IMR-90 (cell line): ENCODE data around the gene IL22RA1. TPM values are rescaled to one million over a fixed set of nuclear protein-coding genes. Genes with fewer than 3 reads are reported as not detected.

Experiments used
- ATAC-seq: fragments of 200-7000 bp; cut with Tn5 transposase; 2 replicates; pipeline ENCODE4 v1.9.1; 2020; ENCODE audit warnings: low read depth, mild to moderate bottlenecking, moderate library complexity
- BruUV-seq: library from RNA; stranded (reverse); fragments of 400-500 nt; replicated peaks from 2 replicates; lab custom pipeline; 2021; lab: Mats Ljungman, UMichigan
- CTCF ChIA-PET: fragments of 300-600 bp; formaldehyde crosslinking; extraction: SDS; loops from one replicate; lab custom pipeline; 2021; ENCODE audit warnings: antibody characterized with exemption; lab: Yijun Ruan, JAX
- POLR2A ChIA-PET: fragments of 300-600 bp; sonication (Branson Sonifier 250); formaldehyde crosslinking; loops from one replicate; lab custom pipeline; 2022; ENCODE audit warnings: antibody characterized with exemption; ENCODE audit not compliant: unreplicated experiment; lab: Charles Lee
- DNase-seq: peaks from one replicate; pipeline ENCODE4 v3.0.0; 2013
- H2AFZ ChIP-seq: replicated peaks from 2 replicates; pipeline ENCODE3; 2013; ENCODE audit warnings: low read length, mild to moderate bottlenecking; ENCODE audit not compliant: poor library complexity
- H2AK5ac ChIP-seq: 2 replicates; pipeline ENCODE4 v1.6.1; 2013; ENCODE audit warnings: low read depth, low read length, inconsistent platforms
- H2AK9ac ChIP-seq: replicated peaks from 2 replicates; pipeline ENCODE3; 2013; ENCODE audit warnings: mild to moderate bottlenecking, low read depth, low read length, moderate library complexity; ENCODE audit not compliant: poor library complexity
- H2BK120ac ChIP-seq: 2 replicates; pipeline ENCODE4 v1.6.1; 2013; ENCODE audit warnings: low read depth, low read length, inconsistent platforms
- H2BK15ac ChIP-seq: 3 replicates; pipeline ENCODE4 v1.6.1; 2013; ENCODE audit warnings: low read depth, low read length, inconsistent platforms
- H2BK20ac ChIP-seq: 2 replicates; pipeline ENCODE4 v1.6.1; 2013; ENCODE audit warnings: low read depth, mild to moderate bottlenecking, inconsistent platforms, low read length, moderate library complexity
- H2BK5ac ChIP-seq: 2 replicates; pipeline ENCODE4 v1.6.1; 2013; ENCODE audit warnings: mild to moderate bottlenecking, low read depth, low read length, inconsistent platforms; ENCODE audit not compliant: poor library complexity, severe bottlenecking
- H3K14ac ChIP-seq: replicated peaks from 2 replicates; pipeline ENCODE4 v1.6.1; 2013; ENCODE audit warnings: low read depth, low read length, inconsistent platforms
- H3K18ac ChIP-seq: 2 replicates; pipeline ENCODE4 v1.6.1; 2013; ENCODE audit warnings: low read depth, low read length, control low read depth
- H3K23ac ChIP-seq: 2 replicates; pipeline ENCODE4 v1.6.1; 2013; ENCODE audit warnings: low read depth, low read length, inconsistent platforms
- H3K27ac ChIP-seq: 2 replicates; pipeline ENCODE4 v1.5.1; 2013; ENCODE audit warnings: mild to moderate bottlenecking, control low read depth, low read length; ENCODE audit not compliant: insufficient read depth
- H3K27me3 ChIP-seq: 2 replicates; pipeline ENCODE4 v1.6.1; 2013; ENCODE audit warnings: low read length; ENCODE audit not compliant: control insufficient read depth, insufficient read depth
- H3K36me3 ChIP-seq: 2 replicates; pipeline ENCODE4 v1.6.1; 2013; ENCODE audit warnings: low read length, mixed read lengths; ENCODE audit not compliant: control insufficient read depth, insufficient read depth
- H3K4ac ChIP-seq: 2 replicates; pipeline ENCODE4 v1.6.1; 2013; ENCODE audit warnings: low read depth, low read length, inconsistent platforms
- H3K4me1 ChIP-seq: 2 replicates; pipeline ENCODE4 v1.6.1; 2013; ENCODE audit warnings: low read length, mixed read lengths; ENCODE audit not compliant: control insufficient read depth, insufficient read depth
- H3K4me2 ChIP-seq: 2 replicates; pipeline ENCODE4 v1.6.1; 2013; ENCODE audit warnings: low read depth, mild to moderate bottlenecking, control low read depth, low read length, moderate library complexity
- H3K4me3 ChIP-seq: 2 replicates; pipeline ENCODE4 v1.5.1; 2013; ENCODE audit warnings: low read depth, mild to moderate bottlenecking, control low read depth, low read length, moderate library complexity; ENCODE audit not compliant: insufficient read depth
- H3K56ac ChIP-seq: 2 replicates; pipeline ENCODE4 v1.6.1; 2013; ENCODE audit warnings: low read length, inconsistent platforms; ENCODE audit not compliant: insufficient read depth; ENCODE audit errors: extremely low read depth
- H3K79me1 ChIP-seq, 2 experiments: 2 replicates each; pipeline ENCODE4 v1.6.1; 2013; ENCODE audit warnings: low read length in 2 of 2, inconsistent platforms in 1 of 2, low read depth in 1 of 2
- H3K9ac ChIP-seq: 2 replicates; pipeline ENCODE4 v1.6.1; 2013; ENCODE audit warnings: low read depth, low read length, control low read depth
- H3K9me1 ChIP-seq: 2 replicates; pipeline ENCODE4 v1.6.1; 2013; ENCODE audit warnings: low read length, inconsistent platforms; ENCODE audit not compliant: insufficient read depth
- H3K9me3 ChIP-seq: 2 replicates; pipeline ENCODE4 v1.6.1; 2013; ENCODE audit warnings: low read length; ENCODE audit not compliant: control insufficient read depth, insufficient read depth
- H4K20me1 ChIP-seq: 2 replicates; pipeline ENCODE4 v1.6.1; 2013; ENCODE audit warnings: low read length, inconsistent platforms; ENCODE audit not compliant: insufficient read depth
- H4K5ac ChIP-seq: 2 replicates; pipeline ENCODE4 v1.6.1; 2013; ENCODE audit warnings: mild to moderate bottlenecking, low read depth, low read length, control low read depth
- H4K8ac ChIP-seq, 2 experiments: 2 replicates each; pipeline ENCODE4 v1.6.1; 2013; ENCODE audit warnings: low read depth in 2 of 2, low read length in 2 of 2, control low read depth in 1 of 2, inconsistent platforms in 1 of 2
- H4K91ac ChIP-seq: 2 replicates; pipeline ENCODE4 v1.6.1; 2013; ENCODE audit warnings: low read depth, low read length, inconsistent platforms; ENCODE audit not compliant: insufficient read depth
- CTCF ChIP-seq: conservative IDR thresholded peaks from 2 replicates; pipeline ENCODE4 v1.5.1; 2012; ENCODE audit warnings: mild to moderate bottlenecking, low read depth, low read length, improper control_type of control experiment
- FOS ChIP-seq: fragments of 150-350 bp; IDR thresholded peaks from 2 replicates; pipeline ENCODE4 v1.6.1; 2016; ENCODE audit warnings: low read depth, low read length
- RAD21 ChIP-seq: IDR thresholded peaks from 2 replicates; pipeline ENCODE4 v1.6.1; 2012; ENCODE audit warnings: low read length, improper control_type of control experiment
- WGBS, 2 experiments: methylation state at CpG; one replicate each; pipeline versions ENCODE4 v1.1.5 to v1.1.7; 2013; ENCODE audit warnings: missing lambda C conversion rate in 2 of 2; ENCODE audit not compliant: insufficient read length in 1 of 2; ENCODE audit errors: extremely low coverage in 2 of 2; 5-methylcytosine and 5-hydroxymethylcytosine counted together
- dilution Hi-C: fragments of 300-500 bp; cut with HindIII; formaldehyde crosslinking; loops from one replicate; pipeline ENCODE4 v1.14.3; 2018; ENCODE audit warnings: low sequenced_read_pairs; ENCODE audit not compliant: unreplicated experiment
- in situ Hi-C: fragments of 300-500 bp; cut with MboI; formaldehyde crosslinking; loops from 3 replicates; pipeline ENCODE4 v1.14.3; 2019; ENCODE audit warnings: low sequenced_read_pairs, inconsistent platforms, mixed read lengths
- intact Hi-C: fragments of 100-400 bp; cut with micrococcal nuclease; formaldehyde crosslinking; loops from 2 replicates; pipeline ENCODE4 v1.10.0; 2022
- polyA plus RNA-seq, 3 experiments: library from polyadenylated mRNA; depleted of rRNA; stranded (reverse); fragments of >200 nt; gene quantifications; 2 replicates each; pipeline ENCODE4 v1.2.3, GENCODE V29; 2012; ENCODE audit warnings: low replicate concordance in 1 of 3
- total RNA-seq: library from RNA; depleted of rRNA; stranded (reverse); fragments of >200 nt; gene quantifications from 2 replicates; pipeline ENCODE4 v1.2.3, GENCODE V29; 2012

The IL22RA1 gene
- total and polyA plus RNA-seq, 2 of the 4 experiments (the other 2 are of a cell fraction): not detected

GRCh38 chr1:24186711-24186992, 43.7 kb upstream of the IL22RA1 start:
- H3K4me3 ChIP-seq: no peak overlapping the region; the same call in 1 of the 2 replicates
- ATAC-seq: no peak
- dilution Hi-C loops (no loop called here), intact Hi-C loops (no loop called here), in situ Hi-C loops (no loop called here)
- no TSS peak for BruUV-seq
- peaks cover 2% of the 10 kb centered on the region; the same call in 1 of the 2 replicates for H3K4me1 ChIP-seq
- H3K9me1 ChIP-seq: peaks cover 3% of the 10 kb centered on the region; the same call in 1 of the 2 replicates
- no peak overlapping the region for H4K91ac ChIP-seq
- no peaks in the 10 kb centered on the region for H3K36me3 ChIP-seq
- CTCF ChIA-PET: no interaction called here
- TF ChIP-seq RAD21: no peak
- TF ChIP-seq FOS: no peak
- no peak for TF ChIP-seq CTCF
- no peak overlapping the region for H2AK9ac ChIP-seq
- H2AFZ ChIP-seq: no peak overlapping the region
- H3K14ac ChIP-seq: no peak overlapping the region
- no peak overlapping the region for H2BK20ac ChIP-seq
- 36% methylated on average over 3 of the region's 8 CpGs; no CpG with 5 or more reads in 1 of the 2 experiments for WGBS, 2 experiments
- no peak overlapping the region for H2BK120ac ChIP-seq
- no peak overlapping the region; the same call in 1 of the 2 replicates for H3K4me2 ChIP-seq
- no peaks in the 10 kb centered on the region for H3K79me1 ChIP-seq
- POLR2A ChIA-PET: no interaction called here
- H3K18ac ChIP-seq: no peak overlapping the region
- H3K9me3 ChIP-seq: no peaks in the 10 kb centered on the region; the same call in 1 of the 2 replicates
- H3K9ac ChIP-seq: no peak overlapping the region
- no peaks in the 10 kb centered on the region for H4K20me1 ChIP-seq
- H3K56ac ChIP-seq: no peak overlapping the region
- no peak overlapping the region for H3K4ac ChIP-seq
- H4K8ac ChIP-seq: no peak overlapping the region
- H4K5ac ChIP-seq: no peak overlapping the region
- no peak overlapping the region for H3K23ac ChIP-seq
- H3K27me3 ChIP-seq: peaks cover 37% of the 10 kb centered on the region
- DNase-seq: no peak
- H3K27ac ChIP-seq: no peak overlapping the region
- H2BK15ac ChIP-seq: no peak overlapping the region
- H2BK5ac ChIP-seq: no peak overlapping the region
- H2AK5ac ChIP-seq: no peak overlapping the region
